GM23338 (cell line): Measurements from ENCODE around the gene CRISPLD2. TPM values are rescaled to one million over a fixed set of nuclear protein-coding genes. Genes with fewer than 3 reads are reported as not detected.

Experiments
- ATAC-seq: fragments of 200-7000 bp; cut with Tn5 transposase; 3 replicates; pipeline ENCODE4 v1.9.1; 2020
- DNase-seq: peaks from one replicate; pipeline ENCODE4 v3.0.0-alpha.2; 2015; ENCODE audit warnings: low spot score
- H2AFZ ChIP-seq: fragments of 200-600 bp; sonication (generic); 2 replicates; pipeline ENCODE4 v1.8.0; 2016; ENCODE audit warnings: antibody characterized with exemption, mild to moderate bottlenecking, moderate library complexity
- H3F3A ChIP-seq: fragments of 200-600 bp; sonication (generic); replicated peaks from 2 replicates; pipeline ENCODE4 v1.8.0; 2017; ENCODE audit warnings: antibody characterized with exemption, mixed run types, low read depth
- H3K27ac ChIP-seq: fragments of 200-600 bp; sonication (generic); 2 replicates; pipeline ENCODE4 v1.6.1; 2016; ENCODE audit warnings: low read depth
- H3K27me3 ChIP-seq: fragments of 200-600 bp; sonication (generic); 2 replicates; pipeline ENCODE4 v1.8.0; 2016; ENCODE audit warnings: mild to moderate bottlenecking, mixed run types, moderate library complexity; ENCODE audit not compliant: insufficient read depth
- H3K36me3 ChIP-seq: fragments of 200-600 bp; sonication (generic); 2 replicates; pipeline ENCODE4 v1.8.0; 2016; ENCODE audit warnings: mild to moderate bottlenecking; ENCODE audit not compliant: insufficient read depth
- H3K4me1 ChIP-seq: fragments of 200-600 bp; sonication (generic); 2 replicates; pipeline ENCODE4 v1.8.0; 2016; ENCODE audit warnings: mild to moderate bottlenecking, moderate library complexity; ENCODE audit not compliant: insufficient read depth
- H3K4me2 ChIP-seq: fragments of 200-600 bp; sonication (generic); 2 replicates; pipeline ENCODE4 v1.7.1; 2017; ENCODE audit warnings: mixed run types
- H3K4me3 ChIP-seq: fragments of 200-600 bp; sonication (generic); 2 replicates; pipeline ENCODE4 v1.6.1; 2016; ENCODE audit warnings: mixed run types
- H3K79me2 ChIP-seq: fragments of 200-600 bp; sonication (generic); replicated peaks from 2 replicates; pipeline ENCODE4 v1.8.0; 2017; ENCODE audit warnings: mild to moderate bottlenecking; ENCODE audit not compliant: insufficient read depth
- H3K9me2 ChIP-seq: fragments of 200-600 bp; sonication (generic); 2 replicates; pipeline ENCODE4 v1.8.0; 2017; ENCODE audit not compliant: insufficient read depth
- H4K20me1 ChIP-seq: fragments of 200-600 bp; sonication (generic); replicated peaks from 2 replicates; pipeline ENCODE4 v1.8.0; 2017; ENCODE audit warnings: mild to moderate bottlenecking; ENCODE audit not compliant: insufficient read depth
- H3K27ac Mint-ChIP-seq: 2 replicates; pipeline ENCODE4 v1.8.0; 2020; ENCODE audit warnings: inconsistent platforms, mild to moderate bottlenecking, moderate library complexity, mixed read lengths
- H3K27me3 Mint-ChIP-seq: 3 replicates; pipeline ENCODE4 v1.8.0; 2022; ENCODE audit warnings: low read depth, mild to moderate bottlenecking, moderate library complexity, mixed read lengths, inconsistent platforms; ENCODE audit not compliant: insufficient read depth, poor library complexity
- H3K36me3 Mint-ChIP-seq: 3 replicates; pipeline ENCODE4 v1.8.0; 2021; ENCODE audit warnings: low read depth, mild to moderate bottlenecking, inconsistent platforms, moderate library complexity, mixed read lengths
- H3K4me1 Mint-ChIP-seq: 3 replicates; pipeline ENCODE4 v1.8.0; 2020; ENCODE audit warnings: mild to moderate bottlenecking, inconsistent platforms, mixed read lengths
- H3K4me3 Mint-ChIP-seq: 3 replicates; pipeline ENCODE4 v1.8.0; 2021; ENCODE audit warnings: moderate library complexity, mild to moderate bottlenecking, inconsistent platforms, mixed read lengths
- H3K9me3 Mint-ChIP-seq: 3 replicates; pipeline ENCODE4 v1.8.0; 2020; ENCODE audit warnings: moderate library complexity, mild to moderate bottlenecking, inconsistent platforms, mixed read lengths
- CREB1 ChIP-seq: fragments of 250-450 bp; sonication (Bioruptor Pico); IDR thresholded peaks from 2 replicates; pipeline ENCODE4 v1.5.0; 2020; ENCODE audit warnings: low read depth, mild to moderate bottlenecking, moderate library complexity
- ETS1 ChIP-seq: IDR thresholded peaks from 2 replicates; pipeline ENCODE4 v1.6.1; 2016; ENCODE audit warnings: antibody characterized with exemption
- EZH2phosphoT487 ChIP-seq: fragments of 200-600 bp; sonication (generic); IDR thresholded peaks from one replicate; pipeline ENCODE4 v1.8.1; 2018; ENCODE audit warnings: antibody characterized with exemption; ENCODE audit not compliant: unreplicated experiment
- NANOG ChIP-seq: IDR thresholded peaks from 2 replicates; pipeline ENCODE4 v1.6.1; 2016; ENCODE audit warnings: antibody characterized with exemption, borderline replicate concordance
- STAT1 ChIP-seq: IDR thresholded peaks from one replicate; pipeline ENCODE4 v1.6.1; 2016; ENCODE audit warnings: antibody characterized with exemption; ENCODE audit not compliant: unreplicated experiment
- ZNF331 ChIP-seq: fragments of 250-450 bp; sonication (Bioruptor Pico); IDR thresholded peaks from 2 replicates; pipeline ENCODE4 v1.5.0; 2020; ENCODE audit warnings: low read depth, mild to moderate bottlenecking, moderate library complexity
- ZNF462 ChIP-seq: fragments of 250-450 bp; sonication (Bioruptor Pico); IDR thresholded peaks from 2 replicates; pipeline ENCODE4 v1.5.0; 2020; ENCODE audit warnings: mild to moderate bottlenecking, moderate library complexity
- polyA plus RNA-seq: library from polyadenylated mRNA; unstranded; fragments of >200 nt; fragmentation: Nextera tagmentation; extraction: Ambion mirVana; gene quantifications from 2 replicates; pipeline ENCODE4 v1.2.1, GENCODE V29; 2016
- total RNA-seq: library from RNA; depleted of rRNA; stranded (reverse); fragments of >200 nt; shearing (Covaris generic); gene quantifications from 2 replicates; pipeline ENCODE4 v1.2.3, GENCODE V29; 2014

The CRISPLD2 gene
- total and polyA plus RNA-seq, 2 experiments from 2014 or later: 2.6 to 8.3 TPM

GRCh38 chr16:84780063-84780462 lies 39.7 kb upstream of the CRISPLD2 start:
- DNase-seq (no peak), ATAC-seq (no peak)
- no peaks in the 10 kb centered on the region for H3K27me3 Mint-ChIP-seq
- H3K4me3 Mint-ChIP-seq: no peak overlapping the region
- no peak overlapping the region for H3K4me2 ChIP-seq
- TF ChIP-seq ETS1 (no peak), NANOG (no peak), ZNF331 (CRISPR knock-in tag) (no peak), EZH2phosphoT487 (no peak), STAT1 (no peak), CREB1 (CRISPR knock-in tag) (no peak), ZNF462 (no peak)
- H3K4me1 ChIP-seq: no peaks in the 10 kb centered on the region
- no peaks in the 10 kb centered on the region; the same call in 1 of the 2 replicates for H3K79me2 ChIP-seq
- no peak overlapping the region for H3K27ac Mint-ChIP-seq
- peaks cover 57% of the 10 kb centered on the region for H3K36me3 Mint-ChIP-seq
- H4K20me1 ChIP-seq: peaks cover 8% of the 10 kb centered on the region
- peaks cover 31% of the 10 kb centered on the region for H3K36me3 ChIP-seq
- H3K4me1 Mint-ChIP-seq: peaks cover under 1% of the 10 kb centered on the region; the same call in 2 of the 3 replicates
- H3F3A ChIP-seq: peaks cover 27% of the 10 kb centered on the region
- H3K4me3 ChIP-seq: no peak overlapping the region
- H3K9me2 ChIP-seq: no peaks in the 10 kb centered on the region
- no peaks in the 10 kb centered on the region for H3K27me3 ChIP-seq
- no peaks in the 10 kb centered on the region for H3K9me3 Mint-ChIP-seq
- peak overlapping the region; percentile 26; the same call in 1 of the 2 replicates for H3K27ac ChIP-seq
- no peak overlapping the region for H2AFZ ChIP-seq
